ENCODE measurements around the gene GFPT1.
"Not testable (repeated sequence)": the region's sequence is repeated elsewhere in the genome, so short reads cannot be mapped to it uniquely, and the experiment has no call there.

GFPT1 gene

GRCh38 chr2:69383176-69383812 lies 3.7 kb downstream of the GFPT1 start:
- DNase-seq = no peak

GRCh38 chr2:69382547-69382946 lies 4.5 kb downstream of the GFPT1 start:
- no peak for DNase-seq

GRCh38 chr2:69381337-69381737 lies 5.7 kb downstream of the GFPT1 start:
- DNase-seq = no peak

GRCh38 chr2:69380072-69380917 lies 6.7 kb downstream of the GFPT1 start:
- no peak for DNase-seq

GRCh38 chr2:69376403-69376802 lies 10.6 kb downstream of the GFPT1 start:
- no peak for DNase-seq

GRCh38 chr2:69375494-69376353 lies 11.3 kb downstream of the GFPT1 start:
- DNase-seq = peak; percentile 79

GRCh38 chr2:69372767-69373166 lies 14.3 kb downstream of the GFPT1 start:
- DNase-seq = no peak

- DNase-seq = no peak
Measured at GRCh38 chr2:69369802-69370201, 17.2 kb downstream of the GFPT1 start.

- no peak for DNase-seq
Measured at GRCh38 chr2:69368588-69368987, 18.4 kb downstream of the GFPT1 start.

- DNase-seq = no peak
Measured at GRCh38 chr2:69359371-69359770, 27.7 kb downstream of the GFPT1 start.

GRCh38 chr2:69358914-69359313 lies 28.1 kb downstream of the GFPT1 start:
- no peak for DNase-seq

- DNase-seq = no peak
Measured at GRCh38 chr2:69356471-69356870, 30.6 kb downstream of the GFPT1 start.

GRCh38 chr2:69354976-69355375 lies 32.1 kb downstream of the GFPT1 start:
- DNase-seq = not testable (repeated sequence)

GRCh38 chr2:69353360-69353759 lies 33.7 kb downstream of the GFPT1 start:
- no peak for DNase-seq

- peak; percentile 42 for DNase-seq
Measured at GRCh38 chr2:69348781-69349180, 38.2 kb downstream of the GFPT1 start.

- no peak for DNase-seq
Measured at GRCh38 chr2:69345434-69345833, 41.6 kb downstream of the GFPT1 start.

GRCh38 chr2:69344305-69344704 lies 42.7 kb downstream of the GFPT1 start:
- DNase-seq = no peak

- DNase-seq = no peak
Measured at GRCh38 chr2:69340101-69340775, 46.8 kb downstream of the GFPT1 start.

GRCh38 chr2:69335311-69335710 lies 51.7 kb downstream of the GFPT1 start:
- DNase-seq = no peak

GRCh38 chr2:69333352-69333751 lies 53.7 kb downstream of the GFPT1 start:
- no peak for DNase-seq

GRCh38 chr2:69330781-69331180 lies 56.2 kb downstream of the GFPT1 start:
- DNase-seq = peak; percentile 73

- no peak for DNase-seq
Measured at GRCh38 chr2:69322631-69323030, 64.4 kb downstream of the GFPT1 start.

GRCh38 chr2:69316550-69316949 lies 70.5 kb downstream of the GFPT1 start:
- no peak for DNase-seq
